CMK (cell line): ENCODE data around the gene PCSK9.

Source experiments
- DNase-seq: peaks from one replicate; pipeline ENCODE4 v3.0.0-alpha.2; 2010; ENCODE audit warnings: low read depth

The PCSK9 gene

GRCh38 chr1:55060133-55060999, 21.0 kb downstream of the PCSK9 start:
- DNase-seq, result no peak

GRCh38 chr1:55061000-55061705, 21.8 kb downstream of the PCSK9 start:
- DNase-seq, result no peak

- no peak for DNase-seq
Measured at GRCh38 chr1:55061706-55062321, 22.5 kb downstream of the PCSK9 start.

- DNase-seq, result no peak
Measured at GRCh38 chr1:55062801-55063576, 23.6 kb downstream of the PCSK9 start.

- DNase-seq, result no peak
Measured at GRCh38 chr1:55063577-55063942, 24.2 kb downstream of the PCSK9 start.

GRCh38 chr1:55064071-55064581, 24.8 kb downstream of the PCSK9 start:
- DNase-seq, result no peak

- DNase-seq, result no peak
Measured at GRCh38 chr1:55064861-55065263, 25.5 kb downstream of the PCSK9 start.

- no peak for DNase-seq
Measured at GRCh38 chr1:55065648-55066047, 26.3 kb downstream of the PCSK9 start.

GRCh38 chr1:55067022-55067778, 27.9 kb downstream of the PCSK9 start:
- no peak for DNase-seq

GRCh38 chr1:55067914-55068313, 28.6 kb downstream of the PCSK9 start:
- DNase-seq, result no peak

GRCh38 chr1:55068638-55069037, 29.3 kb downstream of the PCSK9 start:
- DNase-seq, result no peak

GRCh38 chr1:55069280-55069679, 29.9 kb downstream of the PCSK9 start:
- no peak for DNase-seq

GRCh38 chr1:55070293-55071164, 31.2 kb downstream of the PCSK9 start:
- no peak for DNase-seq

- DNase-seq, result peak; percentile 18
Measured at GRCh38 chr1:55071477-55071876, 32.1 kb downstream of the PCSK9 start.

- no peak for DNase-seq
Measured at GRCh38 chr1:55073187-55073916, 34.0 kb downstream of the PCSK9 start.

- no peak for DNase-seq
Measured at GRCh38 chr1:55074455-55074854, 35.1 kb downstream of the PCSK9 start.

- DNase-seq, result no peak
Measured at GRCh38 chr1:55076356-55076755, 37.0 kb downstream of the PCSK9 start.

- DNase-seq, result no peak
Measured at GRCh38 chr1:55078470-55078869, 39.1 kb downstream of the PCSK9 start.

- no peak for DNase-seq
Measured at GRCh38 chr1:55079651-55080050, 40.3 kb downstream of the PCSK9 start.
